Measurements from ENCODE around the gene RRAS.
A peak's percentile ranks its signal among the peaks of the same experiment; 100 is the strongest.

The RRAS gene

GRCh38 chr19:49641688-49642491 lies 1.9 kb upstream of the RRAS start, which contains the start of gene SCAF1:
SCAF1 (plus strand) TSS chr19:49642209; CDS start chr19:49645027, 2,818 bp downstream.
- TF ChIP-seq REST (IDR thresholded peaks at IDR 0.05; ENCODE audit: insufficient read depth in 1 of 2, low read depth in 2 of 2, low read length in 2 of 2) (no peak), TAF1 (IDR thresholded peaks at IDR 0.05; ENCODE audit: borderline replicate concordance, insufficient read depth, low read length) (peak; percentile 60; the same call in 1 of the 2 replicates), FOXP2 (optimal IDR thresholded peaks at IDR 0.05; ENCODE audit: borderline replicate concordance, extremely low read depth, extremely low read length, insufficient read depth) (peak; percentile 98)

- TF ChIP-seq TAF1 (IDR thresholded peaks at IDR 0.05; ENCODE audit: borderline replicate concordance, insufficient read depth, low read length) (no peak; the same call in 1 of the 2 replicates), FOXP2 (optimal IDR thresholded peaks at IDR 0.05; ENCODE audit: borderline replicate concordance, extremely low read depth, extremely low read length, insufficient read depth) (no peak)
Measured at GRCh38 chr19:49639401-49640112, 386 bp downstream of the RRAS start.

- TF ChIP-seq POLR2AphosphoS5 (IDR thresholded peaks at IDR 0.05; ENCODE audit: low read depth, low read length) (no peak; the same call in 1 of the 2 replicates), REST (IDR thresholded peaks at IDR 0.05; ENCODE audit: insufficient read depth in 1 of 2, low read depth in 2 of 2, low read length in 2 of 2) (no peak), FOXP2 (optimal IDR thresholded peaks at IDR 0.05; ENCODE audit: borderline replicate concordance, extremely low read depth, extremely low read length, insufficient read depth) (peak; percentile 71), TAF1 (IDR thresholded peaks at IDR 0.05; ENCODE audit: borderline replicate concordance, insufficient read depth, low read length) (0 out of 2 replicates have a peak, but pooled peaks have one; percentile 23), SIN3A (IDR thresholded peaks at IDR 0.05; ENCODE audit: borderline replicate concordance, insufficient read depth, low read length) (no peak)
Measured at GRCh38 chr19:49637821-49638738, 1.9 kb downstream of the RRAS start.

GRCh38 chr19:49636233-49636932 lies 3.6 kb downstream of the RRAS start:
- no peak for TF ChIP-seq TAF1 (IDR thresholded peaks at IDR 0.05; ENCODE audit: borderline replicate concordance, insufficient read depth, low read length)
- TF ChIP-seq POLR2AphosphoS5 (IDR thresholded peaks at IDR 0.05; ENCODE audit: low read depth, low read length), result no peak
- TF ChIP-seq REST (IDR thresholded peaks at IDR 0.05; ENCODE audit: insufficient read depth in 1 of 2, low read depth in 2 of 2, low read length in 2 of 2), result no peak
- no peak for TF ChIP-seq FOXP2 (optimal IDR thresholded peaks at IDR 0.05; ENCODE audit: borderline replicate concordance, extremely low read depth, extremely low read length, insufficient read depth)
- TF ChIP-seq SIN3A (IDR thresholded peaks at IDR 0.05; ENCODE audit: borderline replicate concordance, insufficient read depth, low read length), result no peak

Data from PFSK-1 (cell line).